Endothelial cell (in vitro differentiated cells): ENCODE data around the gene SCP2. TPM values are rescaled to one million over a fixed set of nuclear protein-coding genes. Genes with fewer than 3 reads are reported as not detected.

Experiments used
- DNase-seq: peaks from one replicate; pipeline ENCODE4 v3.0.0; 2021; ENCODE audit warnings: low spot score
- H3K27ac Mint-ChIP-seq: one replicate; pipeline ENCODE4 v1.8.0; 2021; ENCODE audit warnings: mixed read lengths, inconsistent platforms; ENCODE audit not compliant: unreplicated experiment
- H3K27me3 Mint-ChIP-seq: one replicate; pipeline ENCODE4 v1.8.0; 2021; ENCODE audit warnings: mild to moderate bottlenecking, moderate library complexity, mixed read lengths, inconsistent platforms; ENCODE audit not compliant: unreplicated experiment
- H3K36me3 Mint-ChIP-seq: one replicate; pipeline ENCODE4 v1.8.0; 2021; ENCODE audit warnings: mild to moderate bottlenecking, low read depth, mixed read lengths, inconsistent platforms; ENCODE audit not compliant: unreplicated experiment
- H3K4me1 Mint-ChIP-seq: one replicate; pipeline ENCODE4 v1.8.0; 2021; ENCODE audit warnings: mild to moderate bottlenecking, mixed read lengths, inconsistent platforms; ENCODE audit not compliant: unreplicated experiment
- H3K4me3 Mint-ChIP-seq: one replicate; pipeline ENCODE4 v1.8.0; 2021; ENCODE audit warnings: mild to moderate bottlenecking, mixed read lengths, inconsistent platforms; ENCODE audit not compliant: unreplicated experiment
- H3K9me3 Mint-ChIP-seq: one replicate; pipeline ENCODE4 v1.8.0; 2021; ENCODE audit warnings: mixed read lengths, inconsistent platforms; ENCODE audit not compliant: unreplicated experiment
- CTCF ChIP-seq: fragments of 200-600 bp; sonication (generic); IDR thresholded peaks from one replicate; pipeline ENCODE4 v1.5.0; 2021; ENCODE audit warnings: antibody characterized with exemption; ENCODE audit not compliant: unreplicated experiment
- total RNA-seq: library from RNA; stranded (reverse); fragmentation: NEBNext Ultra II Directional; extraction: Animal tissue kit (Norgen Biotek cat#: 25700); gene quantifications from one replicate; pipeline ENCODE4 v1.2.1, GENCODE V29; 2021; ENCODE audit not compliant: unreplicated experiment

The SCP2 gene
- total RNA-seq, 1 donor from 2014 or later = 93.2 TPM

- Mint-ChIP-seq H3K9me3 (no peaks in the 10 kb centered on the region), H3K4me1 (peaks cover 3% of the 10 kb centered on the region), H3K4me3 (no peak overlapping the region), H3K27me3 (no peaks in the 10 kb centered on the region), H3K36me3 (no peaks in the 10 kb centered on the region), H3K27ac (no peak overlapping the region)
- DNase-seq = no peak
- no peak for TF ChIP-seq CTCF
Observed at GRCh38 chr1:52892424-52893215, 34.5 kb upstream of the SCP2 start.

- H3K9me3 Mint-ChIP-seq = no peaks in the 10 kb centered on the region
- H3K27ac Mint-ChIP-seq = no peak overlapping the region
- H3K27me3 Mint-ChIP-seq = no peaks in the 10 kb centered on the region
- H3K4me3 Mint-ChIP-seq = no peak overlapping the region
- no peaks in the 10 kb centered on the region for H3K36me3 Mint-ChIP-seq
- DNase-seq = no peak
- peaks cover 3% of the 10 kb centered on the region for H3K4me1 Mint-ChIP-seq
- TF ChIP-seq CTCF = no peak
Observed at GRCh38 chr1:52899445-52899894, 27.6 kb upstream of the SCP2 start.

GRCh38 chr1:52900402-52900801 is 26.7 kb upstream of the SCP2 start:
- H3K36me3 Mint-ChIP-seq = no peaks in the 10 kb centered on the region
- no peak overlapping the region for H3K27ac Mint-ChIP-seq
- H3K27me3 Mint-ChIP-seq = no peaks in the 10 kb centered on the region
- H3K9me3 Mint-ChIP-seq = no peaks in the 10 kb centered on the region
- no peak overlapping the region for H3K4me3 Mint-ChIP-seq
- TF ChIP-seq CTCF = no peak
- no peak for DNase-seq
- no peaks in the 10 kb centered on the region for H3K4me1 Mint-ChIP-seq

- no peaks in the 10 kb centered on the region for H3K9me3 Mint-ChIP-seq
- DNase-seq = no peak
- no peaks in the 10 kb centered on the region for H3K36me3 Mint-ChIP-seq
- no peaks in the 10 kb centered on the region for H3K4me1 Mint-ChIP-seq
- no peak overlapping the region for H3K4me3 Mint-ChIP-seq
- TF ChIP-seq CTCF = no peak
- H3K27ac Mint-ChIP-seq = no peak overlapping the region
- peaks cover 1% of the 10 kb centered on the region for H3K27me3 Mint-ChIP-seq
Observed at GRCh38 chr1:52901384-52901783, 25.7 kb upstream of the SCP2 start.

- Mint-ChIP-seq H3K36me3 (no peaks in the 10 kb centered on the region), H3K9me3 (no peaks in the 10 kb centered on the region), H3K27me3 (peaks cover 1% of the 10 kb centered on the region), H3K27ac (no peak overlapping the region), H3K4me1 (no peaks in the 10 kb centered on the region), H3K4me3 (no peak overlapping the region)
- DNase-seq = no peak
- no peak for TF ChIP-seq CTCF
Observed at GRCh38 chr1:52904208-52904926, 22.7 kb upstream of the SCP2 start.
